OCI-LY1 (cell line): ENCODE data around the gene GJA9.

Experiments
- CTCF ChIP-seq: fragments of 200-600 bp; sonication (generic), shearing (Covaris generic); IDR thresholded peaks from 2 replicates; pipeline ENCODE4 v1.5.1; 2017; ENCODE audit warnings: mild to moderate bottlenecking, antibody characterized with exemption, low read length, moderate library complexity, mixed read lengths
- EZH2 ChIP-seq: fragments of 200-600 bp; sonication (generic), shearing (Covaris generic); IDR thresholded peaks from 2 replicates; pipeline ENCODE4 v1.8.0; 2017; ENCODE audit warnings: borderline replicate concordance, mixed run types, mild to moderate bottlenecking, antibody characterized with exemption, low read length, moderate library complexity, mixed read lengths

GRCh38 chr1:38870996-38871395, 10.4 kb downstream of the GJA9 start:
- TF ChIP-seq CTCF (no peak), EZH2 (no peak)
